ENCODE data around the gene CDCA5. TPM values are rescaled to one million over a fixed set of nuclear protein-coding genes. Genes with fewer than 3 reads are reported as not detected.

The CDCA5 gene
- total and polyA plus RNA-seq, 12 donors = 0.35 to 10.0 (median 1.4) TPM

GRCh38 chr11:65107751-65108468 lies 24.1 kb upstream of the CDCA5 start:
- peak in 1 of 7 donors; percentile 25 for DNase-seq
- 92 to 96% (median 94%) methylated on average over 20 to 52 of the region's 52 CpGs for WGBS, 4 donors
- Histone ChIP-seq H3K9me3 (replicated peaks in 1 of 3) (no peaks in the 10 kb centered on the region), H3K4me3 (no peak overlapping the region), H3K27ac (no peak overlapping the region), H3K36me3 (replicated peaks in 1 of 2) (peaks cover 0 to 28% of the 10 kb centered on the region in 2 donors), H3K27me3 (no peaks in the 10 kb centered on the region), H3K4me1 (replicated peaks in 1 of 2) (peaks cover 26 to 44% of the 10 kb centered on the region in 2 donors)
- intact Hi-C loops (cut with DNase I) = no loop called here
- no peak for TF ChIP-seq CTCF (IDR thresholded peaks at IDR 0.05)
- TF ChIP-seq POLR2A (IDR thresholded peaks at IDR 0.05) = no peak

DNA sequence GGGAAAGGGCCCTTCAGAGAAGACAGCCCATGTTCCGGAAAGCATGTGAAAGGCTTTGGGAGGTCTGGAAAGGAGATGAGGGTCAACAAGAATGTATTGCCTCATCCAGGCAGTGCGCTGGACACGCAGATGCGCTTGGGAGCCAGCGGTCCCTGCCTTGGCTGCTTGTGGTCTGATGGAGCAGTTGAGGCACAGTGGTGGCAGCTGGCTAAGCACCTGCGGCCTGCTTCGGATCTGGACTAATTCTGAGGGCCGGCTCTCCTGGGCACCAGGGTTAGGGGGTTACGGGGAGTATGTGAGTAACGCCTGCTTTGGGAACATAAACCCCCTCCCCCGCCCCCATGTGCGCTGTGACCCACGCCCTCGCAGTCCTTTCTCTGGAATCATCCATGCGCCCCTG lies 23.2 kb upstream of the CDCA5 start:
- H3K4me3 ChIP-seq = no peak overlapping the region
- H3K9me3 ChIP-seq (replicated peaks in 1 of 3) = no peaks in the 10 kb centered on the region
- TF ChIP-seq POLR2A (IDR thresholded peaks at IDR 0.05) = no peak
- intact Hi-C loops (cut with DNase I) = no loop called here
- 91 to 96% (median 93%) methylated on average over 5 to 15 of the region's 15 CpGs for WGBS, 4 donors
- H3K27ac ChIP-seq = no peak overlapping the region
- H3K4me1 ChIP-seq (replicated peaks in 1 of 2) = peaks cover 31 to 44% of the 10 kb centered on the region in 2 donors
- H3K36me3 ChIP-seq (replicated peaks in 1 of 2) = peaks cover 0 to 28% of the 10 kb centered on the region in 2 donors
- DNase-seq = no peak
- H3K27me3 ChIP-seq = no peaks in the 10 kb centered on the region

DNA sequence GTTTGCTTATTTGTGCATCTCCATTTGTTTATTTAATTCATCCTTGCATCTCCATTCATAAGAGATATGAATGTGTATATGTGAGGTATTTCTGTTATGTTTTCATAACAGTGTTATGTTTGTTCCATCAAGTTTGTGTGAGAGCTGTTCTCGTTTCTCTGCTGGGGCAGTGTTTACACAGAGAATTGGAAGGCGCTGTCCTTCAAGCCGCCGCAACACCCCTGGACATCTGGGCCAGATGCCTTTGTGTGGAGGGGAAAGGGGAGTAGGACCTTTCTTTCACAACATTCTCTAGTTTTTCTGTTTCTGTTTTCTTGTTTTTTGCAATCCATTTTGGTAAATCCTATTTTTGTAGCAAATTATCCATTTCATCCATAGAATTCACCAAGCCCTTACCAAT lies 20.8 kb upstream of the CDCA5 start:
- Histone ChIP-seq H3K4me1 (replicated peaks in 1 of 2) (peaks cover 20 to 33% of the 10 kb centered on the region in 2 donors), H3K9me3 (replicated peaks in 1 of 3) (no peaks in the 10 kb centered on the region), H3K4me3 (no peak overlapping the region), H3K36me3 (replicated peaks in 1 of 2) (peaks cover 0 to 23% of the 10 kb centered on the region in 2 donors), H3K27ac (peak overlapping the region; percentile 57 to 87 (median 84)), H3K27me3 (no peaks in the 10 kb centered on the region)
- peak in 1 of 7 donors; percentile 46 for DNase-seq
- 46 to 52% (median 49%) methylated on average over 4 of the region's 4 CpGs for WGBS, 4 donors
- TF ChIP-seq CTCF (IDR thresholded peaks at IDR 0.05) (no peak), POLR2A (IDR thresholded peaks at IDR 0.05) (no peak)
- intact Hi-C loops (cut with DNase I) = no loop called here

DNA sequence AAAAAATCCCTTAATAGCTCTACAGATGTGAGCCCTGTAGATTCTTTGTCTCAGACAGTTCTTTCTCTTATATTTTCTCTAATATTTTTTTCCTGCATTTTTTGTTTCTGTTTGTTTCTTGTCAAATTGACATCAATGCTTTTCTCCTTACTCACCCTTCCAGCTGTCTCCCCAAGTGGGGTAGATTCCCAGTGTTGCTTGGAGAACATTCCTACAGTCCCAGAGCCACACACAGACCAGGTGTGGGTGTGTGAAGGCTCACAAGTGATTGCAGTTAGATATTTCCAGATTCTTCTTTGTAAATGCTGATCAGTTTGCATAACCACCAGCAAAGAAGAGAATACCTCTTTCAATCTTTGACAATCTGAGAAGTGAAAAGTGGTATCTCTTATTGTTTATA lies 19.6 kb upstream of the CDCA5 start:
- Histone ChIP-seq H3K4me3 (no peak overlapping the region), H3K36me3 (replicated peaks in 1 of 2) (peaks cover 0 to 19% of the 10 kb centered on the region in 2 donors), H3K27me3 (no peaks in the 10 kb centered on the region), H3K27ac (peak overlapping the region; percentile 58 to 87 (median 84)), H3K9me3 (replicated peaks in 1 of 3) (no peaks in the 10 kb centered on the region), H3K4me1 (replicated peaks in 1 of 2) (peaks cover 20 to 33% of the 10 kb centered on the region in 2 donors)
- intact Hi-C loops (cut with DNase I) = no loop called here
- DNase-seq = no peak
- TF ChIP-seq CTCF (IDR thresholded peaks at IDR 0.05) = no peak
- TF ChIP-seq POLR2A (IDR thresholded peaks at IDR 0.05) = no peak
